K562 (cell line): ENCODE measurements around the gene CNDP2. TPM values are rescaled to one million over a fixed set of nuclear protein-coding genes. Genes with fewer than 3 reads are reported as not detected.

Experiments used
- GTF2F1 ChIP-seq: IDR thresholded peaks from 2 replicates; pipeline ENCODE4 v1.6.1; 2011; ENCODE audit warnings: low read depth, low read length, improper control_type of control experiment
- MEIS2 ChIP-seq: fragments of 450-650 bp; IDR thresholded peaks from 2 replicates; pipeline ENCODE4 v1.6.1; 2014; ENCODE audit warnings: mild to moderate bottlenecking; ENCODE audit not compliant: partially characterized antibody
- PCBP1 ChIP-seq: fragments of 200-400 bp; formaldehyde crosslinking; IDR thresholded peaks from 2 replicates; pipeline ENCODE4 v1.6.1; 2018; ENCODE audit warnings: mild to moderate bottlenecking, low read depth, low read length; ENCODE audit not compliant: poor library complexity, severe bottlenecking
- PPARD ChIP-seq: fragments of 250-450 bp; sonication (Bioruptor Pico); IDR thresholded peaks from 2 replicates; pipeline ENCODE4 v1.8.0; 2022; ENCODE audit warnings: inconsistent platforms, mild to moderate bottlenecking, moderate library complexity
- RBBP5 ChIP-seq: fragments of 200-600 bp; sonication (generic); IDR thresholded peaks from 2 replicates; pipeline ENCODE4 v1.6.1; 2012; ENCODE audit warnings: borderline replicate concordance, mild to moderate bottlenecking, low read length, control low read depth, inconsistent platforms; ENCODE audit not compliant: insufficient read depth, poor library complexity, severe bottlenecking
- RNF2 ChIP-seq: sonication (generic); IDR thresholded peaks from 2 replicates; pipeline ENCODE4 v1.6.1; 2016
- SMAD4 ChIP-seq: fragments of 250-450 bp; sonication (Bioruptor Pico); conservative IDR thresholded peaks from 2 replicates; pipeline ENCODE4 v1.8.0; 2021; ENCODE audit warnings: inconsistent platforms, mild to moderate bottlenecking, moderate library complexity
- SPI1 ChIP-seq: IDR thresholded peaks from 2 replicates; pipeline ENCODE4 v1.6.1; 2011; ENCODE audit warnings: low read depth, low read length, control low read depth, borderline replicate concordance
- SRSF9 ChIP-seq: fragments of 200-400 bp; formaldehyde crosslinking; IDR thresholded peaks from 2 replicates; pipeline ENCODE4 v1.6.1; 2017; ENCODE audit warnings: low read depth, low read length, borderline replicate concordance
- TAF7 ChIP-seq: fragments of 450-650 bp; IDR thresholded peaks from 2 replicates; pipeline ENCODE4 v1.6.1; 2016; ENCODE audit warnings: missing genetic modification characterization, missing compliant biosample characterization
- ZFP30 ChIP-seq: fragments of 250-450 bp; sonication (Bioruptor Pico); IDR thresholded peaks from 2 replicates; pipeline ENCODE4 v1.8.0; 2022; ENCODE audit warnings: moderate library complexity, mild to moderate bottlenecking, inconsistent platforms, borderline replicate concordance
- polyA plus RNA-seq, 8 experiments: library from polyadenylated mRNA; depleted of rRNA in 4 of 8; stranded (reverse) in 5 of 8; unstranded in 3 of 8; fragments of >200 nt; fragmentation: Nextera tagmentation in 2 of 8; fragmentation: Illumina TruSeq in 1 of 8; extraction: Ambion mirVana in 2 of 8; extraction: Trizol in 1 of 8; gene quantifications; 2 replicates each; pipeline versions ENCODE4 v1.2.1 to v1.2.3, GENCODE V29; 2011 to 2014; ENCODE audit warnings: inconsistent platforms in 1 of 8, missing spikeins in 1 of 8
- total RNA-seq, 7 experiments: library from RNA; depleted of rRNA in 6 of 7; stranded (reverse); fragments of >200 nt in 6 of 7; fragmentation: Illumina TruSeq in 2 of 7; extraction: Trizol in 2 of 7; gene quantifications; 2 replicates each; pipeline versions ENCODE4 v1.2.1 to v1.2.3, GENCODE V29; 2011 to 2021; ENCODE audit warnings: low replicate concordance in 1 of 7
- TF ChIP-seq, protein P1 (sequence below): fragments of 250-450 bp; sonication (Bioruptor Pico); IDR thresholded peaks from 2 replicates; pipeline ENCODE4 v1.4.0; 2020
- TF ChIP-seq, protein P2 (sequence below): fragments of 200-800 bp; sonication (Bioruptor generic); IDR thresholded peaks from 2 replicates; pipeline ENCODE4 v1.6.1; 2017; ENCODE audit warnings: missing genetic modification characterization, missing compliant biosample characterization
- TF ChIP-seq, protein P3 (sequence below): fragments of 450-650 bp; IDR thresholded peaks from 2 replicates; pipeline ENCODE4 v1.6.1; 2017; ENCODE audit warnings: mild to moderate bottlenecking, moderate library complexity

The CNDP2 gene
- total and polyA plus RNA-seq, 9 of the 15 experiments (the other 6 are each of a cell fraction or from before 2014, with no cell fraction given), result 34.1 to 128 (median 53.8) TPM

DNA sequence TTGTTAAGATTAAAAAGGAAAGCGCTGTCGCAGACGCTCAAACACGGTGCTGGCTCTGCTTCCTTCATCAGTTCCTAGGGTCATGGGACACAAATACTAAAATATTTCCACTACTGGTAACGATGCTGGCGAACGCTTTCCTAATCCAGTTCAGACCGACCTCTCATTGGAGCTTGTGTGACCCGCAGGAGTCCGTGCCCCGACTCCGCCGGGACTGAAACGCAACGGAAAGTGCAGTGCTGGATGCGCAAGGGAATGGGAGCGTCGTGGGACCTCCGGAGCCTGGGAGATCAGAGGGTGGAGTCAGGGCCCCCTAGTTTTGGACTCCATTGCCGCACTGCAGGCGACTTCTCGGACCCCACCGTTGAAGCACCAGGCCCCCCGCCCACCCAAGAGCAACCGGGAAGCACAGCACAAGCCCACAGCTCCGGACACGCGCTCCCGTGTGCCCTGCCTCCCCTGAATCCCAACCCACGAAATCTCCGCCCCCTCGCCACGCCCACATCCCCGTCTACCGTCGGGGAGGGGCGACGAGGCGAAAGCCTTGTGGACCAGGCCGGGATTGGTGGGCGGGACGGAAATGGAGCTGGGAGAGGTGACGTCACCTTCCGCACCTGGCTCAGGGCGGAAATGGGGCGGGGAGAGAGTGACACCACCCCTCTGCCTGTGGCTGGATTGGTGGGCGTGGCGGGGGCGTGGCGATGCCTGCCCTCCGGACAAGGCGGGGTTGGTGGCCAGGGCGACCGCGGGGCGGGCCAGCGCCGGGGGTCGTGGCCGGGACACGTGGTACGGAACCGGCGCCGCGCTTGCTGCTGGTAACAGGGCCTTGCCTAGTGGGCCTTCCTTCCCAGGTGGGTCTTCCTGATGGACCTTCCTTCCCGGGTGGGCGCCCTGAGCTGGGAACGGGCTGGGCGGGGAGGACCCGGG lies at the start of gene CNDP2 (continued):
- TF ChIP-seq, protein P1, sequence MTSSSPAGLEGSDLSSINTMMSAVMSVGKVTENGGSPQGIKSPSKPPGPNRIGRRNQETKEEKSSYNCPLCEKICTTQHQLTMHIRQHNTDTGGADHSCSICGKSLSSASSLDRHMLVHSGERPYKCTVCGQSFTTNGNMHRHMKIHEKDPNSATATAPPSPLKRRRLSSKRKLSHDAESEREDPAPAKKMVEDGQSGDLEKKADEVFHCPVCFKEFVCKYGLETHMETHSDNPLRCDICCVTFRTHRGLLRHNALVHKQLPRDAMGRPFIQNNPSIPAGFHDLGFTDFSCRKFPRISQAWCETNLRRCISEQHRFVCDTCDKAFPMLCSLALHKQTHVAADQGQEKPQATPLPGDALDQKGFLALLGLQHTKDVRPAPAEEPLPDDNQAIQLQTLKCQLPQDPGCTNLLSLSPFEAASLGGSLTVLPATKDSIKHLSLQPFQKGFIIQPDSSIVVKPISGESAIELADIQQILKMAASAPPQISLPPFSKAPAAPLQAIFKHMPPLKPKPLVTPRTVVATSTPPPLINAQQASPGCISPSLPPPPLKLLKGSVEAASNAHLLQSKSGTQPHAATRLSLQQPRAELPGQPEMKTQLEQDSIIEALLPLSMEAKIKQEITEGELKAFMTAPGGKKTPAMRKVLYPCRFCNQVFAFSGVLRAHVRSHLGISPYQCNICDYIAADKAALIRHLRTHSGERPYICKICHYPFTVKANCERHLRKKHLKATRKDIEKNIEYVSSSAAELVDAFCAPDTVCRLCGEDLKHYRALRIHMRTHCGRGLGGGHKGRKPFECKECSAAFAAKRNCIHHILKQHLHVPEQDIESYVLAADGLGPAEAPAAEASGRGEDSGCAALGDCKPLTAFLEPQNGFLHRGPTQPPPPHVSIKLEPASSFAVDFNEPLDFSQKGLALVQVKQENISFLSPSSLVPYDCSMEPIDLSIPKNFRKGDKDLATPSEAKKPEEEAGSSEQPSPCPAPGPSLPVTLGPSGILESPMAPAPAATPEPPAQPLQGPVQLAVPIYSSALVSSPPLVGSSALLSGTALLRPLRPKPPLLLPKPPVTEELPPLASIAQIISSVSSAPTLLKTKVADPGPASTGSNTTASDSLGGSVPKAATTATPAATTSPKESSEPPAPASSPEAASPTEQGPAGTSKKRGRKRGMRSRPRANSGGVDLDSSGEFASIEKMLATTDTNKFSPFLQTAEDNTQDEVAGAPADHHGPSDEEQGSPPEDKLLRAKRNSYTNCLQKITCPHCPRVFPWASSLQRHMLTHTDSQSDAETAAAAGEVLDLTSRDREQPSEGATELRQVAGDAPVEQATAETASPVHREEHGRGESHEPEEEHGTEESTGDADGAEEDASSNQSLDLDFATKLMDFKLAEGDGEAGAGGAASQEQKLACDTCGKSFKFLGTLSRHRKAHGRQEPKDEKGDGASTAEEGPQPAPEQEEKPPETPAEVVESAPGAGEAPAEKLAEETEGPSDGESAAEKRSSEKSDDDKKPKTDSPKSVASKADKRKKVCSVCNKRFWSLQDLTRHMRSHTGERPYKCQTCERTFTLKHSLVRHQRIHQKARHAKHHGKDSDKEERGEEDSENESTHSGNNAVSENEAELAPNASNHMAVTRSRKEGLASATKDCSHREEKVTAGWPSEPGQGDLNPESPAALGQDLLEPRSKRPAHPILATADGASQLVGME, result no peak
- no peak for TF ChIP-seq RBBP5
- TF ChIP-seq SMAD4 (CRISPR knock-in tag), result no peak
- no peak for TF ChIP-seq TAF7 (tag)
- TF ChIP-seq, protein P2, sequence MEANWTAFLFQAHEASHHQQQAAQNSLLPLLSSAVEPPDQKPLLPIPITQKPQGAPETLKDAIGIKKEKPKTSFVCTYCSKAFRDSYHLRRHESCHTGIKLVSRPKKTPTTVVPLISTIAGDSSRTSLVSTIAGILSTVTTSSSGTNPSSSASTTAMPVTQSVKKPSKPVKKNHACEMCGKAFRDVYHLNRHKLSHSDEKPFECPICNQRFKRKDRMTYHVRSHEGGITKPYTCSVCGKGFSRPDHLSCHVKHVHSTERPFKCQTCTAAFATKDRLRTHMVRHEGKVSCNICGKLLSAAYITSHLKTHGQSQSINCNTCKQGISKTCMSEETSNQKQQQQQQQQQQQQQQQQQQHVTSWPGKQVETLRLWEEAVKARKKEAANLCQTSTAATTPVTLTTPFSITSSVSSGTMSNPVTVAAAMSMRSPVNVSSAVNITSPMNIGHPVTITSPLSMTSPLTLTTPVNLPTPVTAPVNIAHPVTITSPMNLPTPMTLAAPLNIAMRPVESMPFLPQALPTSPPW (CRISPR knock-in tag), result peak; percentile 80
- no peak for TF ChIP-seq SRSF9
- TF ChIP-seq PPARD, result no peak
- TF ChIP-seq, protein P3, sequence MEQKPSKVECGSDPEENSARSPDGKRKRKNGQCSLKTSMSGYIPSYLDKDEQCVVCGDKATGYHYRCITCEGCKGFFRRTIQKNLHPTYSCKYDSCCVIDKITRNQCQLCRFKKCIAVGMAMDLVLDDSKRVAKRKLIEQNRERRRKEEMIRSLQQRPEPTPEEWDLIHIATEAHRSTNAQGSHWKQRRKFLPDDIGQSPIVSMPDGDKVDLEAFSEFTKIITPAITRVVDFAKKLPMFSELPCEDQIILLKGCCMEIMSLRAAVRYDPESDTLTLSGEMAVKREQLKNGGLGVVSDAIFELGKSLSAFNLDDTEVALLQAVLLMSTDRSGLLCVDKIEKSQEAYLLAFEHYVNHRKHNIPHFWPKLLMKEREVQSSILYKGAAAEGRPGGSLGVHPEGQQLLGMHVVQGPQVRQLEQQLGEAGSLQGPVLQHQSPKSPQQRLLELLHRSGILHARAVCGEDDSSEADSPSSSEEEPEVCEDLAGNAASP, result no peak
- TF ChIP-seq MEIS2, result peak; percentile 78
- no peak for TF ChIP-seq PCBP1
- no peak for TF ChIP-seq ZFP30 (CRISPR knock-in tag)
- TF ChIP-seq SPI1, result peak; percentile 42; the same call in 1 of the 2 replicates
- TF ChIP-seq RNF2, result 0 out of 2 replicates have a peak, but pooled peaks have one; percentile 8
- TF ChIP-seq GTF2F1, result no peak
